Measurements from ENCODE around the gene BLOC1S1. TPM values are rescaled to one million over a fixed set of nuclear protein-coding genes. Genes with fewer than 3 reads are reported as not detected.

The BLOC1S1 gene
- total RNA-seq, 1 donor from 2014 or later = 57.2 TPM

DNA sequence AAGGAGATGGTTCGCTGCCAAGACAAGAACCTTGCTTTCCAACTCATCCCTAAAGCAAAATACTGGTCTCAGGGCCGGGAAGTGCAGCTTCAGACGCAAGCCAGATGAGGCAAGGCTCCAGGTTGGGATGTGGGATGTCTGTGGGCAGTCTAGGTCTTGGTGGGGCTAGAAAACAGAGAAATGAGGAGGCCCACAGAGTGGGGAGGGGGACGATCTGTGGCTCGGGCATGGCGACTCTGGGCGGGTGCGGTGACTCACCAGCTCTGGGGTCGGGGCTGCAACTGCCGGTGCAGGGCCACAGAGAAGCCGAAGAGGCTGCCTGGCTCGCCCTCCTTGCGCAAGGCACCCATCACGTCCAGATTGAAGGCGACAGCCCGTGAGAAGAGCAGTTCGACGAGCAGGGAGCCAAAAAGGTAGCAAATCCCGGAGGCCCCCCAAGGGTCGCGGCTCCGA is 8.6 kb upstream of the BLOC1S1 start:
- TF ChIP-seq, protein P1, sequence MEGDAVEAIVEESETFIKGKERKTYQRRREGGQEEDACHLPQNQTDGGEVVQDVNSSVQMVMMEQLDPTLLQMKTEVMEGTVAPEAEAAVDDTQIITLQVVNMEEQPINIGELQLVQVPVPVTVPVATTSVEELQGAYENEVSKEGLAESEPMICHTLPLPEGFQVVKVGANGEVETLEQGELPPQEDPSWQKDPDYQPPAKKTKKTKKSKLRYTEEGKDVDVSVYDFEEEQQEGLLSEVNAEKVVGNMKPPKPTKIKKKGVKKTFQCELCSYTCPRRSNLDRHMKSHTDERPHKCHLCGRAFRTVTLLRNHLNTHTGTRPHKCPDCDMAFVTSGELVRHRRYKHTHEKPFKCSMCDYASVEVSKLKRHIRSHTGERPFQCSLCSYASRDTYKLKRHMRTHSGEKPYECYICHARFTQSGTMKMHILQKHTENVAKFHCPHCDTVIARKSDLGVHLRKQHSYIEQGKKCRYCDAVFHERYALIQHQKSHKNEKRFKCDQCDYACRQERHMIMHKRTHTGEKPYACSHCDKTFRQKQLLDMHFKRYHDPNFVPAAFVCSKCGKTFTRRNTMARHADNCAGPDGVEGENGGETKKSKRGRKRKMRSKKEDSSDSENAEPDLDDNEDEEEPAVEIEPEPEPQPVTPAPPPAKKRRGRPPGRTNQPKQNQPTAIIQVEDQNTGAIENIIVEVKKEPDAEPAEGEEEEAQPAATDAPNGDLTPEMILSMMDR (IDR thresholded peaks at IDR 0.05) = no peak
- H3K9me3 ChIP-seq = no peaks in the 10 kb centered on the region
- peak overlapping the region; percentile 70 to 85 for H3K4me3 ChIP-seq
- peaks cover 6 to 50% of the 10 kb centered on the region in 2 donors for H3K4me1 ChIP-seq
- peak overlapping the region; percentile 92 to 95 for H3K27ac ChIP-seq
- intact Hi-C loops (cut with DNase I) = loop anchor here (1.0 kb wide), 1 partner anchor 9 kb away; the partner anchor contains the start of gene BLOC1S1
- no peaks in the 10 kb centered on the region for H3K27me3 ChIP-seq
- DNase-seq (ENCODE audit: low spot score in 2 of 2) = peak in 1 of 2 donors; percentile 81
- H3K36me3 ChIP-seq = peaks cover 0 to 6% of the 10 kb centered on the region in 2 donors

DNA sequence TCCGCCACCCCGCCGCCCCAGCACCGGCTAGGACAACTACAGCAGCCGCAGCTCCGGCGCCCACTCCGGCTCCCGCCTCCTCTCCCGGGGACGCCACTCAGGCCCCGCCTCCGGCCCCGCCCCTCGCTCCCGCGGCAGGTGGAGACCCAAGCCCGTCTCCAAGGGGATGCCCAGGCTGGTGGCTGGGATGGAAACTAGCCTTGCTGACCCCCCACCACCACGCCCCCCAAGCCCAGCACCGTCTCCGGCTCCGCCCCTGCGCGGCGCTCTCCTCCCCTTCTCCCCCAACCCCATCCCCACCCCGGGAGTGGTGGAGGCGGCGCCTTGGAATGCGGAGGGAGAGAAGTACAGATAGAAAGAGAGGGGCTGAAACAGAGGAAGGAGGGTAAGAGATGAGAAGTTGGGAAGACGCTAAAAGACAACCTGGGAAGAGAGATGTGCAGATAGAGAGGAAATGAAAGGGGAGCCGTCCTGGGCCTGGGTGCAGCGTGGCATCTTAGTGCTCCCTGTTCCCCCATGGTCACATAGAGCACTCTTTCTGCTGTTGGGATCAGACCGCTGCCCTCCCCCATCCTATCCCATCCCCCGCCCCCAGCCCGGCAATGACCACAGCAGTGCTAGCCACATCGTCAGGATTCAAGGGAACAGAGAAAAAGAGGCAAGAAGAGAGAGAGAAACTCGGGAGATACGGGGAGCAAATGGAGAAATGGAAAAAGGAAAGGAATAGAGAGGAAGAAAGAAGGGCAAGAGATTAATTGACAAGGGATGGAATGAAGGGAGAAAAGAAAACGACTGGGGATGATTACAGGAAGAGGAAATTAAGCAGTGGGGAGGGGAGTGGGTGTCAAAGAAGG is 7.8 kb upstream of the BLOC1S1 start, which contains the start of gene ITGA7:
Gene ITGA7, minus strand, starts transcription at position 64 of the 854 bp plus-strand sequence. CDS start 222 bp downstream, outside the sequence.
- H3K4me3 ChIP-seq = peak within 1 kb of the TSS; percentile 70 to 85
- TF ChIP-seq, protein P1 (IDR thresholded peaks at IDR 0.05) = no peak
- intact Hi-C loops (cut with DNase I) = loop anchor here (1.0 kb wide), 1 partner anchor 8 kb away; the partner anchor contains the start of gene BLOC1S1
- H3K27ac ChIP-seq = peak within 1 kb of the TSS; percentile 92 to 95
- DNase-seq (ENCODE audit: low spot score in 2 of 2) = peak; percentile 72 to 93
- no peaks in the 10 kb centered on the region for H3K36me3 ChIP-seq
- no peaks in the 10 kb centered on the region for H3K9me3 ChIP-seq
- H3K27me3 ChIP-seq = no peaks in the 10 kb centered on the region
- H3K4me1 ChIP-seq = peaks cover 5 to 54% of the 10 kb centered on the region in 2 donors

DNA sequence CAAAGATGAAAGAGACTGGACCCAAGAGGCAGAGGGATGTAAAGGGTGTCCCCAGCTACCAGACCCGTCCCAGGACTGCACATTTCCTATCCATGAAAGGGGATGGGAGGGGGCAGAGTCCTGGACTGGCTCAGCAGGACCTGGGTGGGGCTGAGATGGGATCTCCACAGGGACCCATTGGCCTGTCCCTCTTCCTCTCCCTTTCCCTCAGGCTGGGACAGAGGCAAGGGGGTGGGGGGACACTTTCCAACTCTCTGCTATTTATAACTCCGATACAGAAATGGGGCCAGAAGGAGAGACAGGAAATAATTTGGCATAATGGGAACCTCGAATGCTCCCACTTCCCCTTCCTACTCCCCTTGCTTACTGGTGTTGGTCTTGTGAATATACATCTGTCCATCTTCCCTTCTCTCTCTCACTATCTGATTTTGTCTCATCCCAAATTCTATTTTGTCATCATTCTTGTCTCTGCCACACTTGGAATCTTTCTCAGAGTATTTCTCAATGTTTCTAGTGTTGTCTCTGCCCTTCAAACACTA is 7.1 kb upstream of the BLOC1S1 start:
- peak overlapping the region; percentile 70 to 85 for H3K4me3 ChIP-seq
- H3K4me1 ChIP-seq = peaks cover 7 to 53% of the 10 kb centered on the region in 2 donors
- H3K27ac ChIP-seq = peak overlapping the region; percentile 92 to 95
- peak in 1 of 2 donors; percentile 77 for DNase-seq (ENCODE audit: low spot score in 2 of 2)
- H3K9me3 ChIP-seq = no peaks in the 10 kb centered on the region
- intact Hi-C loops (cut with DNase I) = no loop called here
- TF ChIP-seq, protein P1 (IDR thresholded peaks at IDR 0.05) = no peak
- H3K36me3 ChIP-seq = no peaks in the 10 kb centered on the region
- no peaks in the 10 kb centered on the region for H3K27me3 ChIP-seq

GRCh38 chr12:55711786-55712553 is 3.9 kb upstream of the BLOC1S1 start:
- Histone ChIP-seq H3K27ac (peak overlapping the region; percentile 81 to 95), H3K9me3 (no peaks in the 10 kb centered on the region), H3K4me1 (peaks cover 15 to 64% of the 10 kb centered on the region in 2 donors), H3K4me3 (peak overlapping the region in 1 of 2 donors; percentile 85), H3K36me3 (no peaks in the 10 kb centered on the region), H3K27me3 (no peaks in the 10 kb centered on the region)
- TF ChIP-seq, protein P1 (IDR thresholded peaks at IDR 0.05) = no peak
- no peak for DNase-seq (ENCODE audit: low spot score in 2 of 2)
- intact Hi-C loops (cut with DNase I) = no loop called here

- H3K36me3 ChIP-seq = no peaks in the 10 kb centered on the region
- intact Hi-C loops (cut with DNase I) = no loop called here
- no peaks in the 10 kb centered on the region for H3K27me3 ChIP-seq
- TF ChIP-seq, protein P1 (IDR thresholded peaks at IDR 0.05) = no peak
- H3K4me3 ChIP-seq = peak overlapping the region in 1 of 2 donors; percentile 85
- no peak for DNase-seq (ENCODE audit: low spot score in 2 of 2)
- H3K27ac ChIP-seq = peak overlapping the region; percentile 81 to 95
- peaks cover 23 to 73% of the 10 kb centered on the region in 2 donors for H3K4me1 ChIP-seq
- H3K9me3 ChIP-seq = no peaks in the 10 kb centered on the region
Measured at GRCh38 chr12:55712700-55713415, 3.0 kb upstream of the BLOC1S1 start.
